LHCN-M2 (cell line): ENCODE measurements around the gene MTHFD1. TPM values are rescaled to one million over a fixed set of nuclear protein-coding genes. Genes with fewer than 3 reads are reported as not detected.

Experiments
- DNase-seq: peaks from one replicate; pipeline ENCODE4 v3.0.0-alpha.2; 2012; ENCODE audit warnings: low read depth
- total RNA-seq: library from RNA; depleted of rRNA; stranded (reverse); fragments of >200 nt; gene quantifications from 2 replicates; pipeline ENCODE4 v1.2.3, GENCODE V29; 2014

Gene MTHFD1
- total RNA-seq, 1 experiment from 2014 or later, result 82.1 TPM

- peak; percentile 83 for DNase-seq
Measured at GRCh38 chr14:64444984-64445845, 57.1 kb downstream of the MTHFD1 start.

DNA sequence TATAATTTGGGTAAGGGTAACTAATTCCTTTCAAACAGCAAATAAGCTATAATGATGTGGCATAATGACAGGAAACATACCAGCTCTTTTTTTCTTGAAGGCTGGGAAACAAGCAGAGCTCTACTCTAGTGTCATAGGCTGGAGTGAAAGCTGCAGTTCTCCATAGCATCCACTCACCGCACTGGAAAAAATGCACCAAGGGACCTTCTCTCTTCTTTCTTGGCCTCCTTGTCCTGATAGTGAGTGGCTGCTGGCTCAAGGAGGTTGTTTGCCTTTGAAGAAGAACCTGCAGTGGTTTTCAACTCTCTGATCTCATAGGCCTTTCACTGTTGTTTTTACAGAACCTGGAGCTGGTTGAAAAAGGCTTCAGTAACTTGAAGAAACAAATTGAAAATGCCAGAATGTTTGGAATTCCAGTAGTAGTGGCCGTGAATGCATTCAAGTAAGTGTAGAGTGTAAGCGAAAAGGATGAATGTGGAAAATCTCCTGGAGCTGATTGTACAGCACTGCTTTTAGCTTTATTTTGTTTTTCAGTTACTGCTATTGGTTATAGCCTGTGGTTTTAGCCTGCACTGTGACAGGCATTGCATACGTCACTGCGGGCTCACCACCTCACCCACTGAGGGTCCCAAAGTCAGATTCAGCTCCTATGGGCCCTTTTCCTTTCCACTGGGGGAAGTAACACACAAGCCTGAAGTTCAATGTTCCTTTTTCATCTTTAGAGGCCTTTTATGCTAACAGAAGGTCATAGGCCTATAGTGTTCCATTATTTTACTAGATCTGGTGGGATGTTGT, 59.9 kb downstream of the MTHFD1 start:
- no peak for DNase-seq

DNA sequence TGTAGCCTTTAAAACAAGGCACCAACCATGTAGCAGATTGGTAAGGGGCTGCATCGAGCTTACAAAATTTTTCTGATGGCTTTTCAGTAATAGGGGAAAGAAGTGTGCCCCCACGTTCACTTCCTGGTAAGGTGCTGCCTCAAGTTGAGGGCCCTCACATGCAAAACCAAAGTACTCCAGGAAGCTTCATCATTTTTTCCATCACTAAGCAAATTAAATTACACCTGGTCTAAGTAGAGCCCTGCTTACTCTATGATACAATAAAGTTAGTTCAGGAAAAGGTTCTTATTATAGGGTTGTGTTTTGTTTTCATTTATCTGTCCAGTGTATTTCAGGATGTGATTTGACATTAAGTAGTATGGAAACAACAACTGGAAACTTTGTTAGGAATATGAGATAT, 62.1 kb downstream of the MTHFD1 start:
- DNase-seq, result no peak

GRCh38 chr14:64454671-64455070, 66.5 kb downstream of the MTHFD1 start:
- no peak for DNase-seq

GRCh38 chr14:64459405-64460136, 71.4 kb downstream of the MTHFD1 start:
- no peak for DNase-seq

DNA sequence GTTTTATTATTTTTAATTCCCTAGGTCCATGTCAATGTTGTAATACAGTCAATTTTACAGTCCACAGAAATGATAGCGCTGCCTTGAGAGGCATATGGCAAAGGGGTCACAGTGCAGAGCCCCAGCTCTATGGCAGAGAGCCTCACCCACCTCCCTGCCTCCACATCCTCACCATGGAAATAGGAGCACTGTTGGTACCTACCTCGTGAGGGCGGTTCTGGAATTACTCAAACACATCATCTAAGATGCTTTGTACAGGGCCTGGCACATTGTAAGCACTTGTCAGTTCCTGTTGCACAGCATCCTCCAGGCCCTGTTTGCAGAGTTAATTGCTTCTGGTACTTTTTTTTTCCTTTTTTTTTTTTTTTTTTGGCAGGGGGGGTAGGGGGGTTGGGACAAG, 73.1 kb downstream of the MTHFD1 start:
- DNase-seq, result no peak

- no peak for DNase-seq
Measured at GRCh38 chr14:64463195-64463594, 75.0 kb downstream of the MTHFD1 start.

- no peak for DNase-seq
Measured at GRCh38 chr14:64463873-64464272, 75.7 kb downstream of the MTHFD1 start.

DNA sequence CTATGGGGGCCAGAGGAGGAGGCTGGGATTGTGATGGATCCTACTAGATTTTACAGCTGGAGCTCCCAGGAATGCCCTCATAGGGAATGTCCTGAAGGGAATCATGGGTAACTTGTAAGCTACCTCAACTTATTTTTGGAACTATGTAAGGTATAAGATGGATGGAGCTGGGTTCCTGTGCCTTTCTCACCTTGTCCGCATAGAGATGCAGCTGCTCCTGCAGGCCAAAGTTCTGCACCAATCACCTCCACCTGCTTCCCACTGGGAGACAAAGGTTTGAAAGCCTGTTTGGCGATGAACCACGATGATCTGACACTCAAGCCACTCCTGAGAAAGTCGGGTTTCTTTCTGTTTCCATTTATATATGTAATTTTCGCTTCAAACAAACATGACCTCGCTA, 76.5 kb downstream of the MTHFD1 start:
- no peak for DNase-seq

DNA sequence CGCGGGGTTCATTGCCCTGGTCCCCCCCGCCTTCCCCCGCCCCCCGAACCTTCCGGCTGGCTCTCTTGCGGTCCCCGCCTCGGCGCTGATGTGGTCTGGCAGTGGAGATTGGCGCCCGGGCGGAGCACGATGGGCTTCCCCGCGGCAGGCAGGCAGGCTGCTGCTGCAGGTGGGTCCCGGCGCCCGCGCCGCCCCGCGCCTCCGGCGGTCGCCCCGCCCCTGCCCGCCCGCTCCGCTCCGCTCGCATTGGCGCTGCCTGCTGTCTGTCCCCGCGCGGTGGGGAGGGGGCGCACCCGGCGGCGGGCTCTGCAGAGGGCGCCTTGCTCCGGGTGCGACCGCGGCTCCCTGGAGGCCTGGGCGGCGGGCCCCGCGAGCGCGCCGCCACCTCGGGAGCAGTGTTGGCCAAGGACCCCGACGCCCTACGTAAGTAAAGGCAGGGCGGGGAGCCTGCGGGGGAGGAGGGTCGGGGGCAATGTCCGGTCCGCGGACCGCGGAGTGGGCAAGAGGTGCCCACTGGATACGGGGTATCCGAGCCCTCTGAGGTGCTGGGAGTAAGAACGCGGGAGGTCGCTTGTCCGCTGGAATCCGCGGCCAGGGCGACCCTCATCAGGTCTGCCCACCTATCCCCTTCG, 77.2 kb downstream of the MTHFD1 start, which contains the start of gene AKAP5:
Gene AKAP5 (plus strand): TSS at position 309 of the 632 bp plus-strand sequence. CDS start 2,896 bp downstream, outside the sequence.
- DNase-seq, result peak; percentile 3

- peak; percentile 39 for DNase-seq
Measured at GRCh38 chr14:64465831-64466554, 77.8 kb downstream of the MTHFD1 start.

- no peak for DNase-seq
Measured at GRCh38 chr14:64467101-64467500, 78.9 kb downstream of the MTHFD1 start.

DNA sequence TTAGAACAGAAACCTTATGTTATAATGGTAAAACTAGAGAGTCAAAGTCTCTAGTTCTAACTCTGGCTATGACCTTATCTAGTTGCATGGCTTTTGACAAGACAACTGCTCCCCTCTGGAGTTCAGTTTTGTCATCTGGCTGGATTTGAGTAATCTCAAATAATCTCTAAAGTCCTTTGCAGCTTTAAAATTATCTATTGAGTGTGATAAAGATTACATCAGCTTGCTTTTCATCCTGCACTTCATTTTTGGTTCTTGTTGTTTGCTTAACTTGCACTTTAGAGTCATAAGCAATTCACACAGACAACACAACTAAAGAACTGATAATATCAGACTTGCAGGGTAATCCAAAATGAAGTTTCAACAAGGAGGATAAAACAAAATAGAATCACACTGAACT, 79.4 kb downstream of the MTHFD1 start:
- DNase-seq, result no peak

GRCh38 chr14:64468451-64468850, 80.3 kb downstream of the MTHFD1 start:
- no peak for DNase-seq

DNA sequence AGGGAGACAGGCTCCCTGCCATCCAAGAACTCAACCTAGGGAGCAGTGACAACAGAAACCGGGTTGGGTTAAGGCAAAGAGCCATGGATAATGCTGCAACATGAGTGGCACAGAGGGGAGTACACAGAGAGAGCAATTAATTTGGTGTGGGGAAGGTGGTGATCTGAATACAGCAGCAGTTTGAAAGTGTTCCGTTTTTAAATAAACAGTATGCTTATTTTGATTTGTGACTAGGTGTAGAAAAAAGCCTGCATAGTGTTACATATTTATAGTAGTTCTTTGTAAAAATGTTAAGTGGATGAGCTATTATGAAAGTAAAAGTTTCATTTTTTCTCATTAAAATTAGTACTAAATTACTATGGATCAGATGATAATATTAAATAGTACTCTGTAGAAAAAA, 85.9 kb downstream of the MTHFD1 start:
- DNase-seq, result no peak

GRCh38 chr14:64474698-64475097, 86.5 kb downstream of the MTHFD1 start:
- DNase-seq, result no peak

DNA sequence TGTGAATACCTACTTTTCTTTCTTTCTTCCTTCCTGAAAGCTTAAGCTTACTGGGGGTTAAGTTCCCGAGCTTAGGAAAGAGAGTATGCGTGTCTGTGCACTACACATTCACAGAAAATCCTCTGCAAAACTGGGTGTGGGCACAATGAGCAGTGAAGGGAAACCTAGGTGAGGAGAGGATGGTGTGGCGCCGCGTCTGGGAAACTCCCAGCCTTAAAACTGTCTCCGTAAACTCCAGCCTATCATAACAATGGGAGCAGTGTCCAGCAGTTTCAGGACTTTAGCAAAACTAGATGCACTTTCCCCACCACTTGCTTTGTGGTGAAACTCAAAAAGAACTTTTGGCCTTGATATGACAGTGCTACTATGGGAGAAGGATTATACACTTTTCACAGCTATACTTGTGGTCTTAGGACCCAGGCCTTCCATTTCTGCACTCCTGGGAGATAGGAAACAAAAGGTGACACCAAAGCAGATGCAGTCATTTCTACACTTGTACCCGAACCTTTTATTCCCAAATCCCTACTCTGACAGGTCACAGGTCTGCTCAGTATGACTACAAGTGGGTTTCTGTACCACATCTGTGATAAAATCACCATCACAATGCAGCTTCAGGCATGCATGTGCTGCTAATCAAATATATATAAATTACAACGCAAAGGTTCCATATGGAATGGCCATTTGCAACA, 87.6 kb downstream of the MTHFD1 start:
- DNase-seq, result no peak

DNA sequence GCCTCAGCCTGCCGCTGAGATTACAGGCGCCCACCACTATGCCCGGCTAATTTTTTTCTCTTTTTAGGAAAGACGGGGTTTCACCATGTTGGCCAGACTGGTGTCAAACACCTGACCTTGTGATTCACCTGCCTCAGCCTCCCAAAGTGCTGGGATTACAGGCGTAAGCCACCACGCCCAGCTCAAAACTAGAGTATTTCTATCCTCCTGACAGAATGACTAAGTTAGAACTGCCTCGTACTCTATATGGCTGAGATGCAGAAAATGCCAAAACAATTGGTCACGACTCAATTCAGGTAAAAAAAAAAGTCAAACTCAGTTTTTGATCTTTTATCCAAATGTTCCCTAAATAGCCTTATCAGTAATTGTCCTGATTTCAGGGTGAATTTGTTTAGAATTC, 88.3 kb downstream of the MTHFD1 start:
- DNase-seq, result no peak

- DNase-seq, result no peak
Measured at GRCh38 chr14:64478634-64479250, 90.6 kb downstream of the MTHFD1 start.
